ENCODE results near the gene AHNAK2.

AHNAK2 gene

GRCh38 chr14:104993808-104994591 lies 15.8 kb upstream of the AHNAK2 start:
- Histone ChIP-seq H3K79me2 (ENCODE audit: insufficient read depth, low read length) (no peaks in the 10 kb centered on the region), H3K4me3 (ENCODE audit: insufficient read depth, low read length, poor library complexity, severe bottlenecking) (no peak overlapping the region), H3K27me3 (ENCODE audit: low read length) (no peaks in the 10 kb centered on the region), H3K4me2 (ENCODE audit: low read depth, low read length, poor library complexity, severe bottlenecking) (no peak overlapping the region), H3F3A (ENCODE audit: insufficient read depth) (no peaks in the 10 kb centered on the region), H3K36me3 (ENCODE audit: low read length) (no peaks in the 10 kb centered on the region), H4K20me1 (ENCODE audit: low read depth, low read length) (no peaks in the 10 kb centered on the region), H3K9me2 (replicated peaks; ENCODE audit: insufficient read depth, low read length) (no peaks in the 10 kb centered on the region), H3K9ac (ENCODE audit: low read length) (no peak overlapping the region), H3K27ac (ENCODE audit: low read depth, low read length) (no peak overlapping the region), H3K9me3 (ENCODE audit: insufficient read depth, low read length) (no peaks in the 10 kb centered on the region), H2AFZ (ENCODE audit: low read depth, low read length, severe bottlenecking) (no peak overlapping the region)
- TF ChIP-seq CTCF (IDR thresholded peaks at IDR 0.05; ENCODE audit: insufficient read depth, low read length, poor library complexity, severe bottlenecking) (no peak), EZH2phosphoT487 (conservative IDR thresholded peaks at IDR 0.05; ENCODE audit: low read length) (no peak)

GRCh38 chr14:104993306-104993705 lies 15.1 kb upstream of the AHNAK2 start:
- H3K27ac ChIP-seq (ENCODE audit: low read depth, low read length) = no peak overlapping the region
- no peaks in the 10 kb centered on the region for H3K79me2 ChIP-seq (ENCODE audit: insufficient read depth, low read length)
- H3K27me3 ChIP-seq (ENCODE audit: low read length) = no peaks in the 10 kb centered on the region
- no peaks in the 10 kb centered on the region for H3K36me3 ChIP-seq (ENCODE audit: low read length)
- no peaks in the 10 kb centered on the region for H4K20me1 ChIP-seq (ENCODE audit: low read depth, low read length)
- H3K9me3 ChIP-seq (ENCODE audit: insufficient read depth, low read length) = no peaks in the 10 kb centered on the region
- no peak overlapping the region for H2AFZ ChIP-seq (ENCODE audit: low read depth, low read length, severe bottlenecking)
- no peaks in the 10 kb centered on the region for H3K9me2 ChIP-seq (replicated peaks; ENCODE audit: insufficient read depth, low read length)
- H3F3A ChIP-seq (ENCODE audit: insufficient read depth) = no peaks in the 10 kb centered on the region
- TF ChIP-seq CTCF (IDR thresholded peaks at IDR 0.05; ENCODE audit: insufficient read depth, low read length, poor library complexity, severe bottlenecking) (no peak), EZH2phosphoT487 (conservative IDR thresholded peaks at IDR 0.05; ENCODE audit: low read length) (no peak)
- H3K9ac ChIP-seq (ENCODE audit: low read length) = no peak overlapping the region
- no peak overlapping the region for H3K4me2 ChIP-seq (ENCODE audit: low read depth, low read length, poor library complexity, severe bottlenecking)
- H3K4me3 ChIP-seq (ENCODE audit: insufficient read depth, low read length, poor library complexity, severe bottlenecking) = no peak overlapping the region

- no peaks in the 10 kb centered on the region for H3K79me2 ChIP-seq (ENCODE audit: insufficient read depth, low read length)
- H3K27ac ChIP-seq (ENCODE audit: low read depth, low read length) = no peak overlapping the region
- H3K9me3 ChIP-seq (ENCODE audit: insufficient read depth, low read length) = no peaks in the 10 kb centered on the region
- H3F3A ChIP-seq (ENCODE audit: insufficient read depth) = no peaks in the 10 kb centered on the region
- H4K20me1 ChIP-seq (ENCODE audit: low read depth, low read length) = no peaks in the 10 kb centered on the region
- H3K9ac ChIP-seq (ENCODE audit: low read length) = no peak overlapping the region
- H3K27me3 ChIP-seq (ENCODE audit: low read length) = no peaks in the 10 kb centered on the region
- H3K4me3 ChIP-seq (ENCODE audit: insufficient read depth, low read length, poor library complexity, severe bottlenecking) = no peak overlapping the region
- no peaks in the 10 kb centered on the region for H3K36me3 ChIP-seq (ENCODE audit: low read length)
- no peak overlapping the region for H2AFZ ChIP-seq (ENCODE audit: low read depth, low read length, severe bottlenecking)
- H3K9me2 ChIP-seq (replicated peaks; ENCODE audit: insufficient read depth, low read length) = no peaks in the 10 kb centered on the region
- TF ChIP-seq CTCF (IDR thresholded peaks at IDR 0.05; ENCODE audit: insufficient read depth, low read length, poor library complexity, severe bottlenecking) (no peak), EZH2phosphoT487 (conservative IDR thresholded peaks at IDR 0.05; ENCODE audit: low read length) (no peak)
- H3K4me2 ChIP-seq (ENCODE audit: low read depth, low read length, poor library complexity, severe bottlenecking) = no peak overlapping the region
Observed at GRCh38 chr14:104992501-104992900, 14.3 kb upstream of the AHNAK2 start.
